ENCODE data around the gene TCF21.
"Not testable (repeated sequence)": the region's sequence is repeated elsewhere in the genome, so short reads cannot be mapped to it uniquely, and the experiment has no call there.

Gene TCF21

GRCh38 chr6:133888929-133889556, at the start of gene TCF21:
TSS of gene TCF21 (plus strand) at chr6:133889113. CDS start at chr6:133889398, 285 bp downstream.
- H3K9ac ChIP-seq (ENCODE audit: low read depth, low read length), result no peak within 1 kb of the TSS; the same call in 1 of the 2 replicates
- H3K4me1 ChIP-seq (ENCODE audit: control insufficient read depth, insufficient read depth, low read length), result peaks cover 38% of the 10 kb centered on the region
- H3K4me3 ChIP-seq (ENCODE audit: low read depth, low read length), result peak within 1 kb of the TSS; percentile 66
- H3K27ac ChIP-seq (ENCODE audit: low read depth, low read length), result no peak within 1 kb of the TSS
- H3K27me3 ChIP-seq (ENCODE audit: control insufficient read depth, insufficient read depth, low read length), result peaks cover 83% of the 10 kb centered on the region
- H3K36me3 ChIP-seq (ENCODE audit: control insufficient read depth, insufficient read depth, low read length), result no peaks in the 10 kb centered on the region
- H3K9me3 ChIP-seq (ENCODE audit: control insufficient read depth, insufficient read depth, low read length), result no peaks in the 10 kb centered on the region

- Histone ChIP-seq H3K9ac (ENCODE audit: low read depth, low read length) (no peak overlapping the region), H3K9me3 (ENCODE audit: control insufficient read depth, insufficient read depth, low read length) (no peaks in the 10 kb centered on the region), H3K4me1 (ENCODE audit: control insufficient read depth, insufficient read depth, low read length) (peaks cover 14% of the 10 kb centered on the region), H3K4me3 (ENCODE audit: low read depth, low read length) (no peak overlapping the region), H3K27ac (ENCODE audit: low read depth, low read length) (no peak overlapping the region), H3K27me3 (ENCODE audit: control insufficient read depth, insufficient read depth, low read length) (no peaks in the 10 kb centered on the region), H3K36me3 (ENCODE audit: control insufficient read depth, insufficient read depth, low read length) (no peaks in the 10 kb centered on the region)
Observed at GRCh38 chr6:133841176-133841575, 47.7 kb upstream of the TCF21 start.

GRCh38 chr6:133843098-133843497, 45.8 kb upstream of the TCF21 start:
- no peak overlapping the region for H3K27ac ChIP-seq (ENCODE audit: low read depth, low read length)
- H3K4me3 ChIP-seq (ENCODE audit: low read depth, low read length), result no peak overlapping the region
- no peaks in the 10 kb centered on the region for H3K9me3 ChIP-seq (ENCODE audit: control insufficient read depth, insufficient read depth, low read length)
- no peaks in the 10 kb centered on the region for H3K27me3 ChIP-seq (ENCODE audit: control insufficient read depth, insufficient read depth, low read length)
- H3K4me1 ChIP-seq (ENCODE audit: control insufficient read depth, insufficient read depth, low read length), result peaks cover 14% of the 10 kb centered on the region
- no peaks in the 10 kb centered on the region for H3K36me3 ChIP-seq (ENCODE audit: control insufficient read depth, insufficient read depth, low read length)
- H3K9ac ChIP-seq (ENCODE audit: low read depth, low read length), result no peak overlapping the region

- peaks cover 14% of the 10 kb centered on the region for H3K4me1 ChIP-seq (ENCODE audit: control insufficient read depth, insufficient read depth, low read length)
- no peaks in the 10 kb centered on the region for H3K27me3 ChIP-seq (ENCODE audit: control insufficient read depth, insufficient read depth, low read length)
- no peak overlapping the region for H3K4me3 ChIP-seq (ENCODE audit: low read depth, low read length)
- no peaks in the 10 kb centered on the region for H3K36me3 ChIP-seq (ENCODE audit: control insufficient read depth, insufficient read depth, low read length)
- no peak overlapping the region for H3K9ac ChIP-seq (ENCODE audit: low read depth, low read length)
- no peak overlapping the region for H3K27ac ChIP-seq (ENCODE audit: low read depth, low read length)
- no peaks in the 10 kb centered on the region for H3K9me3 ChIP-seq (ENCODE audit: control insufficient read depth, insufficient read depth, low read length)
Observed at GRCh38 chr6:133844709-133845108, 44.2 kb upstream of the TCF21 start.

GRCh38 chr6:133854041-133854363, 34.9 kb upstream of the TCF21 start:
- H3K4me3 ChIP-seq (ENCODE audit: low read depth, low read length), result peak overlapping the region; percentile 73
- peaks cover 51% of the 10 kb centered on the region for H3K27me3 ChIP-seq (ENCODE audit: control insufficient read depth, insufficient read depth, low read length)
- no peak overlapping the region for H3K27ac ChIP-seq (ENCODE audit: low read depth, low read length)
- H3K9me3 ChIP-seq (ENCODE audit: control insufficient read depth, insufficient read depth, low read length), result no peaks in the 10 kb centered on the region
- no peaks in the 10 kb centered on the region for H3K36me3 ChIP-seq (ENCODE audit: control insufficient read depth, insufficient read depth, low read length)
- peaks cover 16% of the 10 kb centered on the region for H3K4me1 ChIP-seq (ENCODE audit: control insufficient read depth, insufficient read depth, low read length)
- 0 out of 2 replicates have a peak overlapping the region, but pooled peaks have one; percentile 33 for H3K9ac ChIP-seq (ENCODE audit: low read depth, low read length)

GRCh38 chr6:133854364-133855275, 34.3 kb upstream of the TCF21 start:
- H3K9me3 ChIP-seq (ENCODE audit: control insufficient read depth, insufficient read depth, low read length), result no peaks in the 10 kb centered on the region
- 0 out of 2 replicates have a peak overlapping the region, but pooled peaks have one; percentile 33 for H3K9ac ChIP-seq (ENCODE audit: low read depth, low read length)
- no peak overlapping the region for H3K27ac ChIP-seq (ENCODE audit: low read depth, low read length)
- no peaks in the 10 kb centered on the region for H3K36me3 ChIP-seq (ENCODE audit: control insufficient read depth, insufficient read depth, low read length)
- H3K4me1 ChIP-seq (ENCODE audit: control insufficient read depth, insufficient read depth, low read length), result peaks cover 16% of the 10 kb centered on the region
- H3K27me3 ChIP-seq (ENCODE audit: control insufficient read depth, insufficient read depth, low read length), result peaks cover 51% of the 10 kb centered on the region
- peak overlapping the region; percentile 73 for H3K4me3 ChIP-seq (ENCODE audit: low read depth, low read length)

- peaks cover 16% of the 10 kb centered on the region for H3K4me1 ChIP-seq (ENCODE audit: control insufficient read depth, insufficient read depth, low read length)
- peaks cover 51% of the 10 kb centered on the region for H3K27me3 ChIP-seq (ENCODE audit: control insufficient read depth, insufficient read depth, low read length)
- H3K36me3 ChIP-seq (ENCODE audit: control insufficient read depth, insufficient read depth, low read length), result no peaks in the 10 kb centered on the region
- peak overlapping the region; percentile 73 for H3K4me3 ChIP-seq (ENCODE audit: low read depth, low read length)
- no peaks in the 10 kb centered on the region for H3K9me3 ChIP-seq (ENCODE audit: control insufficient read depth, insufficient read depth, low read length)
- no peak overlapping the region for H3K27ac ChIP-seq (ENCODE audit: low read depth, low read length)
- no peak overlapping the region for H3K9ac ChIP-seq (ENCODE audit: low read depth, low read length)
Observed at GRCh38 chr6:133855276-133855990, 33.5 kb upstream of the TCF21 start.

- no peaks in the 10 kb centered on the region for H3K9me3 ChIP-seq (ENCODE audit: control insufficient read depth, insufficient read depth, low read length)
- no peaks in the 10 kb centered on the region for H3K36me3 ChIP-seq (ENCODE audit: control insufficient read depth, insufficient read depth, low read length)
- peaks cover 16% of the 10 kb centered on the region for H3K4me1 ChIP-seq (ENCODE audit: control insufficient read depth, insufficient read depth, low read length)
- no peak overlapping the region for H3K4me3 ChIP-seq (ENCODE audit: low read depth, low read length)
- peaks cover 51% of the 10 kb centered on the region for H3K27me3 ChIP-seq (ENCODE audit: control insufficient read depth, insufficient read depth, low read length)
- H3K27ac ChIP-seq (ENCODE audit: low read depth, low read length), result no peak overlapping the region
- H3K9ac ChIP-seq (ENCODE audit: low read depth, low read length), result no peak overlapping the region
Observed at GRCh38 chr6:133855991-133856370, 32.9 kb upstream of the TCF21 start.

GRCh38 chr6:133856911-133857310, 32.0 kb upstream of the TCF21 start:
- Histone ChIP-seq H3K27me3 (ENCODE audit: control insufficient read depth, insufficient read depth, low read length) (peaks cover 51% of the 10 kb centered on the region), H3K36me3 (ENCODE audit: control insufficient read depth, insufficient read depth, low read length) (no peaks in the 10 kb centered on the region), H3K27ac (ENCODE audit: low read depth, low read length) (no peak overlapping the region), H3K4me1 (ENCODE audit: control insufficient read depth, insufficient read depth, low read length) (peaks cover 16% of the 10 kb centered on the region), H3K9ac (ENCODE audit: low read depth, low read length) (no peak overlapping the region), H3K4me3 (ENCODE audit: low read depth, low read length) (no peak overlapping the region), H3K9me3 (ENCODE audit: control insufficient read depth, insufficient read depth, low read length) (no peaks in the 10 kb centered on the region)

GRCh38 chr6:133857696-133858095, 31.2 kb upstream of the TCF21 start:
- H3K27ac ChIP-seq (ENCODE audit: low read depth, low read length), result no peak overlapping the region
- no peak overlapping the region for H3K4me3 ChIP-seq (ENCODE audit: low read depth, low read length)
- no peak overlapping the region for H3K9ac ChIP-seq (ENCODE audit: low read depth, low read length)
- peaks cover 16% of the 10 kb centered on the region for H3K4me1 ChIP-seq (ENCODE audit: control insufficient read depth, insufficient read depth, low read length)
- H3K9me3 ChIP-seq (ENCODE audit: control insufficient read depth, insufficient read depth, low read length), result peaks cover 2% of the 10 kb centered on the region; the same call in 1 of the 2 replicates
- peaks cover 45% of the 10 kb centered on the region for H3K27me3 ChIP-seq (ENCODE audit: control insufficient read depth, insufficient read depth, low read length)
- H3K36me3 ChIP-seq (ENCODE audit: control insufficient read depth, insufficient read depth, low read length), result no peaks in the 10 kb centered on the region

GRCh38 chr6:133861337-133861736, 27.6 kb upstream of the TCF21 start:
- not testable (repeated sequence) for H3K27me3 ChIP-seq (ENCODE audit: control insufficient read depth, insufficient read depth, low read length); H3K9me3 ChIP-seq (ENCODE audit: control insufficient read depth, insufficient read depth, low read length); H3K4me3 ChIP-seq (ENCODE audit: low read depth, low read length); H3K27ac ChIP-seq (ENCODE audit: low read depth, low read length); H3K9ac ChIP-seq (ENCODE audit: low read depth, low read length); H3K36me3 ChIP-seq (ENCODE audit: control insufficient read depth, insufficient read depth, low read length); H3K4me1 ChIP-seq (ENCODE audit: control insufficient read depth, insufficient read depth, low read length)

All from HUES48 (cell line).